ENCODE results near the gene IFI35. TPM values are rescaled to one million over a fixed set of nuclear protein-coding genes. Genes with fewer than 3 reads are reported as not detected.
"Not testable (repeated sequence)": the region's sequence is repeated elsewhere in the genome, so short reads cannot be mapped to it uniquely, and the experiment has no call there.

Gene IFI35
- total RNA-seq, 1 experiment from 2014 or later, result 42.6 TPM

DNA sequence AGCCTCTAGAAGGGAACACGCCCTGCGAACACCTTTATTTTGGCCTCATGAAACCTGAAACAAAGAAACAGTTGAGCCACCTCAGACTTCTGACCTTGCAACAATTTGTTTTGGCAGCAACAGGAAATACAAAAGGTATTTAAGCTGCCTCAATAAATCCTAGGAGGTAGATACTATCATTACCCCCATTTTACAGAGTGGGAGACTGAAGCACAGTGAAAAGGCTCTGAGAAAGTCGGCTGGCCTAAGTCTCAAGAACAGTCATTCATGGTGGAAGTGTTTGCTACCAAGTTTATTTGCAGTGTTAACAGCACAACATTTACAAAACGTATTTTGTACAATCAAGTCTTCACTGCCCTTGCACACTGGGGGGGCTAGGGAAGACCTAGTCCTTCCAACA, 37.4 kb downstream of the IFI35 start:
- POLR2A ChIA-PET, result interaction anchor here (0.6 kb wide), 1 partner anchor 215 kb away, joined by 3 read pairs; no protein-coding TSS in a partner anchor
- Histone ChIP-seq H3K36me3 (ENCODE audit: control insufficient read depth, insufficient read depth, low read length) (no peaks in the 10 kb centered on the region), H3K4me1 (ENCODE audit: control insufficient read depth, insufficient read depth, low read length) (no peaks in the 10 kb centered on the region), H3K27me3 (ENCODE audit: control insufficient read depth, insufficient read depth, low read length) (no peaks in the 10 kb centered on the region), H3K4me3 (ENCODE audit: low read depth in 2 of 2, low read length in 2 of 2) (no peak overlapping the region), H3K9me3 (ENCODE audit: control insufficient read depth, insufficient read depth, low read depth, low read length) (no peaks in the 10 kb centered on the region), H3K27ac (ENCODE audit: low read length) (no peak overlapping the region)
- TF ChIP-seq TCF7L2 (IDR thresholded peaks at IDR 0.05; ENCODE audit: low read depth, low read length) (no peak), POLR2AphosphoS5 (IDR thresholded peaks at IDR 0.05; ENCODE audit: low read depth, low read length) (no peak), SIN3A (IDR thresholded peaks at IDR 0.05; ENCODE audit: borderline replicate concordance, insufficient read depth, low read depth, low read length) (no peak)
- TF ChIP-seq, protein P1, sequence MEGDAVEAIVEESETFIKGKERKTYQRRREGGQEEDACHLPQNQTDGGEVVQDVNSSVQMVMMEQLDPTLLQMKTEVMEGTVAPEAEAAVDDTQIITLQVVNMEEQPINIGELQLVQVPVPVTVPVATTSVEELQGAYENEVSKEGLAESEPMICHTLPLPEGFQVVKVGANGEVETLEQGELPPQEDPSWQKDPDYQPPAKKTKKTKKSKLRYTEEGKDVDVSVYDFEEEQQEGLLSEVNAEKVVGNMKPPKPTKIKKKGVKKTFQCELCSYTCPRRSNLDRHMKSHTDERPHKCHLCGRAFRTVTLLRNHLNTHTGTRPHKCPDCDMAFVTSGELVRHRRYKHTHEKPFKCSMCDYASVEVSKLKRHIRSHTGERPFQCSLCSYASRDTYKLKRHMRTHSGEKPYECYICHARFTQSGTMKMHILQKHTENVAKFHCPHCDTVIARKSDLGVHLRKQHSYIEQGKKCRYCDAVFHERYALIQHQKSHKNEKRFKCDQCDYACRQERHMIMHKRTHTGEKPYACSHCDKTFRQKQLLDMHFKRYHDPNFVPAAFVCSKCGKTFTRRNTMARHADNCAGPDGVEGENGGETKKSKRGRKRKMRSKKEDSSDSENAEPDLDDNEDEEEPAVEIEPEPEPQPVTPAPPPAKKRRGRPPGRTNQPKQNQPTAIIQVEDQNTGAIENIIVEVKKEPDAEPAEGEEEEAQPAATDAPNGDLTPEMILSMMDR (IDR thresholded peaks at IDR 0.05), result no peak
- TF ChIP-seq, protein P2, sequence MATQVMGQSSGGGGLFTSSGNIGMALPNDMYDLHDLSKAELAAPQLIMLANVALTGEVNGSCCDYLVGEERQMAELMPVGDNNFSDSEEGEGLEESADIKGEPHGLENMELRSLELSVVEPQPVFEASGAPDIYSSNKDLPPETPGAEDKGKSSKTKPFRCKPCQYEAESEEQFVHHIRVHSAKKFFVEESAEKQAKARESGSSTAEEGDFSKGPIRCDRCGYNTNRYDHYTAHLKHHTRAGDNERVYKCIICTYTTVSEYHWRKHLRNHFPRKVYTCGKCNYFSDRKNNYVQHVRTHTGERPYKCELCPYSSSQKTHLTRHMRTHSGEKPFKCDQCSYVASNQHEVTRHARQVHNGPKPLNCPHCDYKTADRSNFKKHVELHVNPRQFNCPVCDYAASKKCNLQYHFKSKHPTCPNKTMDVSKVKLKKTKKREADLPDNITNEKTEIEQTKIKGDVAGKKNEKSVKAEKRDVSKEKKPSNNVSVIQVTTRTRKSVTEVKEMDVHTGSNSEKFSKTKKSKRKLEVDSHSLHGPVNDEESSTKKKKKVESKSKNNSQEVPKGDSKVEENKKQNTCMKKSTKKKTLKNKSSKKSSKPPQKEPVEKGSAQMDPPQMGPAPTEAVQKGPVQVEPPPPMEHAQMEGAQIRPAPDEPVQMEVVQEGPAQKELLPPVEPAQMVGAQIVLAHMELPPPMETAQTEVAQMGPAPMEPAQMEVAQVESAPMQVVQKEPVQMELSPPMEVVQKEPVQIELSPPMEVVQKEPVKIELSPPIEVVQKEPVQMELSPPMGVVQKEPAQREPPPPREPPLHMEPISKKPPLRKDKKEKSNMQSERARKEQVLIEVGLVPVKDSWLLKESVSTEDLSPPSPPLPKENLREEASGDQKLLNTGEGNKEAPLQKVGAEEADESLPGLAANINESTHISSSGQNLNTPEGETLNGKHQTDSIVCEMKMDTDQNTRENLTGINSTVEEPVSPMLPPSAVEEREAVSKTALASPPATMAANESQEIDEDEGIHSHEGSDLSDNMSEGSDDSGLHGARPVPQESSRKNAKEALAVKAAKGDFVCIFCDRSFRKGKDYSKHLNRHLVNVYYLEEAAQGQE (IDR thresholded peaks at IDR 0.05; ENCODE audit: insufficient read depth in 1 of 2, low read depth in 2 of 2, low read length in 1 of 2), result no peak
- no TSS peak for BruUV-seq (replicated peaks)
- DNase-seq (ENCODE audit: low read depth, low spot score) (no peak), ATAC-seq (no peak)
- in situ Hi-C loops (cut with HindIII; ENCODE audit: low pct_unique_long_range_greater_than_20kb, low sequenced_read_pairs), result no loop called here
- intact Hi-C loops (cut with micrococcal nuclease; ENCODE audit: unreplicated experiment), result no loop called here
- CTCF ChIA-PET, result no interaction called here

DNA sequence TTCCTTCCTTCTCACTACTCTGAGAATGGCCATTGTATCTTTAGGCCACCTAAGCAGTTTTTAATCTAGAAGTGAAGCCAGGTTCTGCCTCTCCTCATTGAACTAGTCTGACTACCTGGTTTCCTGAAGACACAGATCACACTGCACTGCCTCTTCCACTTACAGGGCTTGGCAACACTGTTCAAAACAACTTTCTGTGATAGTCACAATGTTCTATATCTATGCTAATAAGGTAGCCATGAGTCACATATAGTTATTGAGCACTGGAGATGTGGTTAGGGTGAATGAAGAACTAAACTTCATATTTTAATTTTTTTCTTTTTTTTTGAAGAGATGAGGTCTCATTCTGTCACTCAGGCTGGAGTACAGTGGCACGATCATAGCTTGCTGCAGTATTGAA, 45.4 kb downstream of the IFI35 start:
- DNase-seq (ENCODE audit: low read depth, low spot score) (no peak), ATAC-seq (no peak)
- Histone ChIP-seq H3K9me3 (ENCODE audit: control insufficient read depth, insufficient read depth, low read depth, low read length) (no peaks in the 10 kb centered on the region), H3K27me3 (ENCODE audit: control insufficient read depth, insufficient read depth, low read length) (no peaks in the 10 kb centered on the region), H3K36me3 (ENCODE audit: control insufficient read depth, insufficient read depth, low read length) (peaks cover 2% of the 10 kb centered on the region; the same call in 1 of the 2 replicates), H3K4me1 (ENCODE audit: control insufficient read depth, insufficient read depth, low read length) (no peaks in the 10 kb centered on the region), H3K4me3 (ENCODE audit: low read depth in 2 of 2, low read length in 2 of 2) (no peak overlapping the region), H3K27ac (ENCODE audit: low read length) (no peak overlapping the region)
- CTCF ChIA-PET, result no interaction called here
- TF ChIP-seq TCF7L2 (IDR thresholded peaks at IDR 0.05; ENCODE audit: low read depth, low read length) (no peak), SIN3A (IDR thresholded peaks at IDR 0.05; ENCODE audit: borderline replicate concordance, insufficient read depth, low read depth, low read length) (no peak), POLR2AphosphoS5 (IDR thresholded peaks at IDR 0.05; ENCODE audit: low read depth, low read length) (no peak)
- TF ChIP-seq, protein P1 (IDR thresholded peaks at IDR 0.05), result no peak
- TF ChIP-seq, protein P2 (IDR thresholded peaks at IDR 0.05; ENCODE audit: insufficient read depth in 1 of 2, low read depth in 2 of 2, low read length in 1 of 2), result no peak
- intact Hi-C loops (cut with micrococcal nuclease; ENCODE audit: unreplicated experiment) (no loop called here), in situ Hi-C loops (cut with HindIII; ENCODE audit: low pct_unique_long_range_greater_than_20kb, low sequenced_read_pairs) (no loop called here)
- POLR2A ChIA-PET, result no interaction called here
- no TSS peak for BruUV-seq (replicated peaks)

DNA sequence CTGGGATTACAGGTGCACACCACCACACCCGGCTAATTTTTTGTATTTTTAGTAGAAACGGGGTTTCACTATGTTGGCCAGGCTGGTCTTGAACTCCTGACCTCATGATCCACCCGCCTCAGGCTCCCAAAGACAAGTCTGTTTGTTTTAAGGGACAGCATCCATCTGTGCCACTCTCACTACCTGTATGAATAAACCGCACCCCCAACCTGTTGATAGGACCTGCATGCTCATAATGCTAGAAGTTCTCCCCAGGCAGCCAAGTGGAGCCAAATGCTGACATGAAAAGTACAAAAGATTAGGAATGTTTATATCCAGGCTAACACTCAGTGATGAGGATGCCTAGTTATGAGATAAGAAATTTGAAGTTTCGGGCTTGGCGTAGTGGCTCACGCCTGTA, 46.4 kb downstream of the IFI35 start:
- H3K27me3 ChIP-seq (ENCODE audit: control insufficient read depth, insufficient read depth, low read length); intact Hi-C loops (cut with micrococcal nuclease; ENCODE audit: unreplicated experiment); H3K36me3 ChIP-seq (ENCODE audit: control insufficient read depth, insufficient read depth, low read length); POLR2A ChIA-PET; DNase-seq (ENCODE audit: low read depth, low spot score); ATAC-seq; H3K4me3 ChIP-seq (ENCODE audit: low read depth in 2 of 2, low read length in 2 of 2); BruUV-seq (replicated peaks); H3K9me3 ChIP-seq (ENCODE audit: control insufficient read depth, insufficient read depth, low read depth, low read length); H3K27ac ChIP-seq (ENCODE audit: low read length); H3K4me1 ChIP-seq (ENCODE audit: control insufficient read depth, insufficient read depth, low read length); CTCF ChIA-PET; in situ Hi-C loops (cut with HindIII; ENCODE audit: low pct_unique_long_range_greater_than_20kb, low sequenced_read_pairs): not testable (repeated sequence)

Data from Panc1 (cell line).